Midbrain (tissue), 1 donor: ENCODE results near the gene AGBL1.
"Not testable (repeated sequence)": the region's sequence is repeated elsewhere in the genome, so short reads cannot be mapped to it uniquely, and the experiment has no call there.

Experiments used
- DNase-seq: peaks from one replicate; lab custom pipeline; 2025; lab: John Stamatoyannopoulos, UW

AGBL1 gene

GRCh38 chr15:86399041-86399954, 319.6 kb downstream of the AGBL1 start:
- DNase-seq = no peak

GRCh38 chr15:86403221-86403620, 323.6 kb downstream of the AGBL1 start:
- no peak for DNase-seq

- no peak for DNase-seq
Measured at GRCh38 chr15:86403914-86404583, 324.4 kb downstream of the AGBL1 start.

GRCh38 chr15:86408261-86408660, 328.6 kb downstream of the AGBL1 start:
- no peak for DNase-seq

- no peak for DNase-seq
Measured at GRCh38 chr15:86411916-86412315, 332.2 kb downstream of the AGBL1 start.

- DNase-seq = no peak
Measured at GRCh38 chr15:86413191-86413590, 333.5 kb downstream of the AGBL1 start.

GRCh38 chr15:86425746-86426145, 346.1 kb downstream of the AGBL1 start:
- DNase-seq = no peak

GRCh38 chr15:86432861-86433260, 353.2 kb downstream of the AGBL1 start:
- no peak for DNase-seq

- DNase-seq = no peak
Measured at GRCh38 chr15:86433983-86434382, 354.3 kb downstream of the AGBL1 start.

GRCh38 chr15:86439614-86440013, 359.9 kb downstream of the AGBL1 start:
- DNase-seq = no peak

- DNase-seq = no peak
Measured at GRCh38 chr15:86444527-86444926, 364.9 kb downstream of the AGBL1 start.

GRCh38 chr15:86445579-86446252, 366.0 kb downstream of the AGBL1 start:
- no peak for DNase-seq

GRCh38 chr15:86446253-86446640, 366.6 kb downstream of the AGBL1 start:
- DNase-seq = peak; percentile 19

- DNase-seq = not testable (repeated sequence)
Measured at GRCh38 chr15:86465470-86466039, 385.9 kb downstream of the AGBL1 start.

- DNase-seq = no peak
Measured at GRCh38 chr15:86481720-86482119, 402.0 kb downstream of the AGBL1 start.

GRCh38 chr15:86483936-86484335, 404.3 kb downstream of the AGBL1 start:
- no peak for DNase-seq

- DNase-seq = no peak
Measured at GRCh38 chr15:86488046-86488445, 408.4 kb downstream of the AGBL1 start.

- DNase-seq = no peak
Measured at GRCh38 chr15:86489981-86490380, 410.3 kb downstream of the AGBL1 start.

- no peak for DNase-seq
Measured at GRCh38 chr15:86491118-86491517, 411.4 kb downstream of the AGBL1 start.

GRCh38 chr15:86493884-86494283, 414.2 kb downstream of the AGBL1 start:
- no peak for DNase-seq

- DNase-seq = no peak
Measured at GRCh38 chr15:86494475-86494874, 414.8 kb downstream of the AGBL1 start.

- no peak for DNase-seq
Measured at GRCh38 chr15:86502301-86502700, 422.6 kb downstream of the AGBL1 start.
